NT2/D1 (cell line): ENCODE measurements around the gene RIMS4.

Source experiments
- DNase-seq: peaks from one replicate; pipeline ENCODE4 v3.0.0-alpha.2; 2011; ENCODE audit warnings: low read depth, low spot score
- H3K27me3 ChIP-seq: 2 replicates; pipeline ENCODE4 v1.6.0; 2011; ENCODE audit warnings: mild to moderate bottlenecking; ENCODE audit not compliant: insufficient read length, insufficient read depth
- H3K36me3 ChIP-seq: 2 replicates; pipeline ENCODE4 v1.6.1; 2011; ENCODE audit warnings: mild to moderate bottlenecking, low read length, mixed read lengths; ENCODE audit not compliant: insufficient read depth, insufficient read length
- H3K4me1 ChIP-seq: 2 replicates; pipeline ENCODE4 v1.5.1; 2011; ENCODE audit not compliant: insufficient read depth, insufficient read length
- H3K4me3 ChIP-seq: 2 replicates; pipeline ENCODE4 v1.5.1; 2011; ENCODE audit warnings: low read depth; ENCODE audit not compliant: insufficient read length
- H3K9ac ChIP-seq: 2 replicates; pipeline ENCODE4 v1.6.0; 2011; ENCODE audit warnings: low read depth; ENCODE audit not compliant: insufficient read length
- H3K9me3 ChIP-seq: 2 replicates; pipeline ENCODE4 v1.5.1; 2011; ENCODE audit warnings: mild to moderate bottlenecking, low read length; ENCODE audit not compliant: insufficient read depth
- SUZ12 ChIP-seq: IDR thresholded peaks from 2 replicates; pipeline ENCODE4 v1.6.1; 2011; ENCODE audit not compliant: insufficient read length, insufficient read depth; ENCODE audit errors: extremely low read depth
- YY1 ChIP-seq: IDR thresholded peaks from 2 replicates; pipeline ENCODE4 v1.6.1; 2011; ENCODE audit not compliant: insufficient read length, insufficient read depth
- ZNF274 ChIP-seq: IDR thresholded peaks from 2 replicates; pipeline ENCODE4 v1.6.1; 2011; ENCODE audit warnings: mild to moderate bottlenecking, low read depth, low read length

The RIMS4 gene

DNA sequence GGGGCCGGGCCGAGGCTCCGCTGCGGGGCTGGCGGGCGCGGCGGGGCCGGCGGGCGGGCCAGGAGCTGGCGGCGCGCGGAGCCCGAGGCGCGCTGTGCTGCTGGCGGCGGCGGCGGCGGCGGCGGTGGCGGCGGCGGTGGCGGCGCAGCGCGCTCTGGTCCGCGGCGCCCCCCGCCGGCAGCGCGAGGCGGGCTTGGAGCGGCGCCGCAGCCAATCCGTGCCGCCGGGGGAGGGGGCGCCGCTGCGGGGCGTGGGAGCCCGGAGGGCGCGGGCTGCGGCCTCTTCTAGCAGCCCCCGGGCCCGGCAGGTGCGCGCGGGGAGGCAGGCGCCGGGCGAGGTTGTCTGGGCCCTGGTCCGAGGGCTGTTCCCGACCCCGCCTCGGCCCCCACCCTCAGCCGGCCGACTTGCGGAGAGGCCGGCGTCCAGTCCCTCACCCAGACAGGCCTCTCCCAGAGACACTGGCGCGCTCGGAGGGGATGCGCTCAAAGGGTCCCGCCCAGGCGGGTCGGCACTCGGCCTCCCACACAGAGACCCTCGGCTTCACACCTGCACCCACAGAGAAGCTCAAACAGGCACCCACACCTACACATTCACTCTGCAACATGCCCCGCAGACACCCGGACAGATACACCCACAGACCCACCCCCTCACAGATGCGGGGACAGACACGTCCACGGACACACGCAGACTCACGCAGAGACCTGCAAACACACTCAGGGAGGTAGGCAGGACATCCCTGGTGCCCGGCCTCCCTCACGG, at the start of gene RIMS4:
Gene RIMS4 (minus strand): TSS at position 156 of the 759 bp plus-strand sequence. CDS start 275 bp downstream, outside the sequence.
- no peaks in the 10 kb centered on the region for H3K9me3 ChIP-seq
- H3K27me3 ChIP-seq: peaks cover 53% of the 10 kb centered on the region
- no peaks in the 10 kb centered on the region for H3K36me3 ChIP-seq
- peaks cover 10% of the 10 kb centered on the region for H3K4me1 ChIP-seq
- no peak for DNase-seq
- peak within 1 kb of the TSS; percentile 44 for H3K4me3 ChIP-seq
- no peak for TF ChIP-seq SUZ12
- TF ChIP-seq YY1: no peak
- no peak for TF ChIP-seq ZNF274
- peak within 1 kb of the TSS; percentile 69 for H3K9ac ChIP-seq

DNA sequence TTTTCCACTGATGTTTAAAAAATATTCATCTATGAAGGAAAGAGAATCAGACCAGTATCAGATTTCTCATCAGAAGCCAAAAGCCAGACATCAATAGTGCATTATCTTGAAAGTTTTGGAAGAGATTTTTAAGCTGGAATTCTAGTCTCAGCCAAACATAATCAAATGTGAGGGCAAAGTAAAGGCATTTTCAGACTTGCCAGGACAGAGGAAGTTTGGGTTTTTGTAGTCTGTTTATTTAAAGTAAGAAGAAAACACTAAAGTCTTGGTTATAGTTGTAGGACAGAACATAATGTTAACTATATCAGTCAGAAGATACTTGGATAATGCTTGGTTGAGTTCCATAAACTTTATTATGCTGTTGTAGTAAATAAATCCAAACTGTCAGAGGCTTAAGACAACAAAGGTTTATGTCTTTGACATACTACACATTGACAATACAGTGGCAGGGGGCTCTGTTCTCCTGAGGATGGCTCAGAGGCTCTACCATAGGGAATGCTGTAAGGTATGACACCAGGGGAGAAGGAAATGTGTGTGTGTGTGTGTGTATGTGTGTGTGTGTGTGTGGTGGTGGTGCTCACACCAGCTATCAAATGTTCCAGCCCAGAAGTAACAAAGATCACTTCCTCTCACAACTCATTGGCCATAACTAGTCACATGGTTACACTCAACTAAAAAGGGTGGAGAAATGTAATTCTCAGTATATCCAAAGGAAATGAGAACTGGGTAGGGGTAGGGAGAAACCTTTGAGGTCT, 48.4 kb upstream of the RIMS4 start:
- no peak for TF ChIP-seq ZNF274
- no peak for TF ChIP-seq SUZ12
- TF ChIP-seq YY1: no peak
- H3K4me3 ChIP-seq: no peak overlapping the region

DNA sequence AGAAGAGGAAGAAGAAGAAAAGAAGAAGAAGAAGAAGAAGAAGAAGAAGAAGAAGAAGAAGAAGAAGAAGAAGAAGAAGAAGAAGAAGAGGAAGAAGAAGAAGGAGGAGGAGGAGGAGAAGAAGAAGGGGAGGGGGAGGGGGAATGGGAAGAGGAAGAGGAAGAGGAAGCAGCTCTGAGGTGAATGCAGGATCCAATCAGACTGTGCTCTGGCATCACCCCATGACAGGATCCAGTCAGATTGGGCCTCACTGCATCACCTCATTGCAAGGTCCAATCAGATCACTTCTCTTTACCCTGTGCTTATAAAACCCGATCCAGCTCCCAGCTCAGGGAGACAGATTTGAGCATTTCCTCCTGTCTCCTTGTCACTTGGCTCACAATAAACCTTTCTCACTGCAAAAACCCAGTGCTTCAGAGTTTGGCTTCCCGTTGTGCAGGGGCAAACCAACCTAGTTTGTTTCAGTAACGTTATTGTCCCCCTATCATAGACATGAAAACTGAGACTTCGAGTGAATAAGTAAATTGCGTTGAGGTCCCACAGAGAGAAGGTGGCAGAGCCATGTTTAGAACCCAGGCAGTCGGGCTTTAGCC, 46.6 kb upstream of the RIMS4 start:
- Histone ChIP-seq H3K9ac (no peak overlapping the region), H3K36me3 (no peaks in the 10 kb centered on the region), H3K4me1 (no peaks in the 10 kb centered on the region), H3K9me3 (no peaks in the 10 kb centered on the region), H3K4me3 (no peak overlapping the region), H3K27me3 (no peaks in the 10 kb centered on the region)
- no peak for DNase-seq
- TF ChIP-seq SUZ12 (no peak), YY1 (no peak), ZNF274 (no peak)

More for the DNA sequence above, 48.4 kb upstream of the RIMS4 start:
- no peak for DNase-seq
- H3K4me1 ChIP-seq: no peaks in the 10 kb centered on the region
- H3K9me3 ChIP-seq: no peaks in the 10 kb centered on the region
- H3K36me3 ChIP-seq: no peaks in the 10 kb centered on the region
- H3K9ac ChIP-seq: no peak overlapping the region
- H3K27me3 ChIP-seq: no peaks in the 10 kb centered on the region

DNA sequence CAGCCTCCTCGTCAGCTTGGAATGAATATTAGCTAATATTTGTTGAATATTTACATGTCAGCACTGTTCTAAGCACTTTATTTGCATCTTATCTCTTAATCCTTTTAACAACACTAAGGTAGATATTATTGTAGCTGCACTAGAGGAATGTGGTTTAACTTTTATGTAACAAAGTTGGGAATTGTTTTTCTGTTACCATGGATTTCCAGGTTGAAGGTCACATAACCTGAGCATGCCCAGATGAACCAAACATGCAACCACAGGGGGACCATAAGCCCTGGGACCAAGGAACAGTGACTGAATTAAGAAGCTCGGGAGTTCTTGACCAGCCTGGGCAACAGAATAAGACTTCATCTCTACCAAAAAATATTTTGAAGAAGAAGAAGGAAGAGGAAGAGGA, 46.1 kb upstream of the RIMS4 start:
- Histone ChIP-seq H3K9ac (no peak overlapping the region), H3K9me3 (no peaks in the 10 kb centered on the region), H3K36me3 (no peaks in the 10 kb centered on the region), H3K4me1 (no peaks in the 10 kb centered on the region), H3K4me3 (no peak overlapping the region), H3K27me3 (no peaks in the 10 kb centered on the region)
- no peak for DNase-seq
- TF ChIP-seq ZNF274 (no peak), YY1 (no peak), SUZ12 (no peak)

DNA sequence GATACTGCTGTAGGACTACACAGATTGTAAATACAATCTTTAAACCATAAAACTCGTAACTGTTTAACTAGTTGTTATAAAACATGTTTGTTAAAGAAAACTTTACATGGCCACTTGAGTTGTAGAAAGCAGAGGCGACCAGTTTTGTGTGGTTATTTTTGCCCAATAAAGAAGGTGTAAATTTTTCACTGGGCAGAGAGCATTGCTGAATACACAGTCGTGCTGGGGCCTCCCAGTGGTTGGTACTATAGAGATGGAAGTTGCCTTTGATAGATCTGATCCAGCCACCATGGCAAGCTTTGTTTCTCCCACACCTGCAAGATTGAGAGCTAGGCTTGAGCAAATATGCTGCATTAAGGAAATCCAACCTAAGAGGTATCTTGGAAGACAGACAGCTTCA, 41.2 kb upstream of the RIMS4 start:
- no peak overlapping the region for H3K9ac ChIP-seq
- TF ChIP-seq SUZ12: no peak
- no peak for TF ChIP-seq ZNF274
- no peak for TF ChIP-seq YY1
- H3K4me3 ChIP-seq: no peak overlapping the region
- H3K4me1 ChIP-seq: no peaks in the 10 kb centered on the region
- H3K9me3 ChIP-seq: no peaks in the 10 kb centered on the region
- H3K27me3 ChIP-seq: no peaks in the 10 kb centered on the region
- no peak for DNase-seq
- H3K36me3 ChIP-seq: no peaks in the 10 kb centered on the region

DNA sequence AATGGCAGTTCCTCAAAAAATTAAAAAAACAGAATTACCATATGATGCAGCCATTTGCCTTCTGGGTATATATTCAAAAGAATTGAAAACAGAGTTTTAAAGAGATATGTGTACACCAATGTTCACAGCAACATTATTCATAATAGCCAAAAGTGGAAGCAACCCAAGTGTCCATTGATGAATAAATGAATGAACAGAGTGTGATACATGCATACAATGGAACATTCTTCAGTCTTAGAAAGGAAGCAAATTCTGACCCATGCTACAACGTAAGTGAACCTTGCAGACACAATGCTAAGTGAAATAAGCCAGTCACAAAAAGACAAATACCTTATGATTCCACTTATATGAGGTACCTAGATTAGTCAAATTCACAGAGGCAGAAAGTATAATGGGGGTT, 40.5 kb upstream of the RIMS4 start:
- TF ChIP-seq SUZ12 (no peak), ZNF274 (no peak), YY1 (no peak)
- Histone ChIP-seq H3K4me3 (no peak overlapping the region), H3K9me3 (no peaks in the 10 kb centered on the region), H3K4me1 (no peaks in the 10 kb centered on the region), H3K36me3 (no peaks in the 10 kb centered on the region), H3K27me3 (no peaks in the 10 kb centered on the region), H3K9ac (no peak overlapping the region)
- DNase-seq: no peak

DNA sequence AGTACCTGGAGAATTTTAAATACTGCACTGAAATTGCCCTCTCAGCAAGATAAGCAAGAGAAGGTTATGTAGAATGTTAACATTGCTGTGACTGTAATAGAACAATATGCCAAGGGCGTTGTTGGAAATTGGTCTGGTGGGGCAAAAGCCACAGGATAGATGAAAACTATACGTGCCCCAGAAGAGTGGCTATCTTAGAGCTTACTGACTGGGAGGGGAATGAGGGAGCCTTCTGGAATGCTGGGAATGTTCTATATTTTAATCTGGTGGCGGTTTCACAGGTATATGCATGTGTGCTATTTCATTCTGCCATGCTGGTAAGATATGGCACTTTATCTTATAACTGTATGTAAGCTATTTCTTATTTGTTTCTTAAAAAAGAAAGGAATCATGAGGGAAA, 39.9 kb upstream of the RIMS4 start:
- H3K36me3 ChIP-seq: no peaks in the 10 kb centered on the region

More for the DNA sequence above, 39.9 kb upstream of the RIMS4 start:
- H3K9me3 ChIP-seq: no peaks in the 10 kb centered on the region
- no peak overlapping the region for H3K4me3 ChIP-seq
- DNase-seq: no peak
- H3K4me1 ChIP-seq: no peaks in the 10 kb centered on the region
- no peak overlapping the region for H3K9ac ChIP-seq
- TF ChIP-seq YY1 (no peak), ZNF274 (no peak), SUZ12 (no peak)
- H3K27me3 ChIP-seq: no peaks in the 10 kb centered on the region
